Esophagus muscularis mucosa (tissue), 4 donors: ENCODE measurements around the gene ZNF682.
"Not testable (repeated sequence)": the region's sequence is repeated elsewhere in the genome, so short reads cannot be mapped to it uniquely, and the experiment has no call there.

Experiments used
- EP300 ChIP-seq: sonication (generic); formaldehyde crosslinking; IDR thresholded peaks from one replicate; pipeline ENCODE4 v1.6.1; 2017; ENCODE audit warnings: antibody characterized with exemption
- POLR2A ChIP-seq: fragments of 450-650 bp; IDR thresholded peaks from one replicate; pipeline ENCODE4 v1.6.1; 2017; ENCODE audit warnings: antibody characterized with exemption, moderate library complexity, mild to moderate bottlenecking, low read depth
- POLR2AphosphoS5 ChIP-seq, 2 donors: sonication (generic); formaldehyde crosslinking; IDR thresholded peaks; one replicate each; pipeline ENCODE4 v1.6.1; 2017; ENCODE audit warnings: antibody characterized with exemption in 2 of 2
- TF ChIP-seq, protein P1 (sequence below), 3 experiments: fragments of 200-600 bp in 2 of 3; fragments of 450-650 bp in 1 of 3; sonication (generic) in 2 of 3; IDR thresholded peaks; one replicate each; pipeline ENCODE4 v1.5.1; 2017 to 2019; ENCODE audit warnings: antibody characterized with exemption in 3 of 3, mild to moderate bottlenecking in 2 of 3, moderate library complexity in 1 of 3

DNA sequence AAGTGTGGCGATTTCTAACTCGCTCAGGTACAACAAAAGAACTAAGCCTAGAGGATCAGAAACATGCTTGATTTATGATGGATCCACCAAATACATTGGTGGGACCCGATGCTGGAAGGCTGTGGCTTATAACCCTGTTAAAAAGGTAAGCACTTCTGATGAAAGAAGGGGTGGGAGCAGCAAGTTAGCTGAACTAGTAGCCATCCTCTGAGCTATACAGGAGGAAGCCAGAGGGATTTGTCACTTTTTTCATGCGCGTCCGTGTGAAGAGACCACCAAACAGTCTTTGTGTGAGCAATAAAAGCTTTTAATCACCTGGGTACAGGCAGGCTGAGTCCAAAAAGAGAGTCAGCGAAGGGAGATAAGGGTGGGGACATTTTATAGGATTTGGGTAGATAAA lies 29.3 kb upstream of the ZNF682 start:
- TF ChIP-seq, protein P1, sequence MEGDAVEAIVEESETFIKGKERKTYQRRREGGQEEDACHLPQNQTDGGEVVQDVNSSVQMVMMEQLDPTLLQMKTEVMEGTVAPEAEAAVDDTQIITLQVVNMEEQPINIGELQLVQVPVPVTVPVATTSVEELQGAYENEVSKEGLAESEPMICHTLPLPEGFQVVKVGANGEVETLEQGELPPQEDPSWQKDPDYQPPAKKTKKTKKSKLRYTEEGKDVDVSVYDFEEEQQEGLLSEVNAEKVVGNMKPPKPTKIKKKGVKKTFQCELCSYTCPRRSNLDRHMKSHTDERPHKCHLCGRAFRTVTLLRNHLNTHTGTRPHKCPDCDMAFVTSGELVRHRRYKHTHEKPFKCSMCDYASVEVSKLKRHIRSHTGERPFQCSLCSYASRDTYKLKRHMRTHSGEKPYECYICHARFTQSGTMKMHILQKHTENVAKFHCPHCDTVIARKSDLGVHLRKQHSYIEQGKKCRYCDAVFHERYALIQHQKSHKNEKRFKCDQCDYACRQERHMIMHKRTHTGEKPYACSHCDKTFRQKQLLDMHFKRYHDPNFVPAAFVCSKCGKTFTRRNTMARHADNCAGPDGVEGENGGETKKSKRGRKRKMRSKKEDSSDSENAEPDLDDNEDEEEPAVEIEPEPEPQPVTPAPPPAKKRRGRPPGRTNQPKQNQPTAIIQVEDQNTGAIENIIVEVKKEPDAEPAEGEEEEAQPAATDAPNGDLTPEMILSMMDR (IDR thresholded peaks at IDR 0.05) = not testable (repeated sequence)
- not testable (repeated sequence) for TF ChIP-seq POLR2AphosphoS5 (IDR thresholded peaks at IDR 0.05); EP300; POLR2A
